Right lobe of liver (tissue), 4 donors: Measurements from ENCODE around the gene RAB2B.

Experiments
- POLR2A ChIP-seq: fragments of 450-650 bp; IDR thresholded peaks from one replicate; pipeline ENCODE4 v1.6.1; 2017; ENCODE audit warnings: antibody characterized with exemption, mild to moderate bottlenecking
- TF ChIP-seq, protein P1 (sequence below), 4 donors: fragments of 200-600 bp in 3 of 4; fragments of 450-650 bp in 1 of 4; IDR thresholded peaks; one replicate each; pipeline versions ENCODE4 v1.5.1 to v1.8.0; 2016 to 2022; ENCODE audit warnings: antibody characterized with exemption in 4 of 4, mild to moderate bottlenecking in 2 of 4
- donor health status: DM: no; HTN: no; CAD: no.
- donor health status: DM: no; HTN: no; CAD: no.
- donor health status: DM: no; HTN: yes; CAD: no.

DNA sequence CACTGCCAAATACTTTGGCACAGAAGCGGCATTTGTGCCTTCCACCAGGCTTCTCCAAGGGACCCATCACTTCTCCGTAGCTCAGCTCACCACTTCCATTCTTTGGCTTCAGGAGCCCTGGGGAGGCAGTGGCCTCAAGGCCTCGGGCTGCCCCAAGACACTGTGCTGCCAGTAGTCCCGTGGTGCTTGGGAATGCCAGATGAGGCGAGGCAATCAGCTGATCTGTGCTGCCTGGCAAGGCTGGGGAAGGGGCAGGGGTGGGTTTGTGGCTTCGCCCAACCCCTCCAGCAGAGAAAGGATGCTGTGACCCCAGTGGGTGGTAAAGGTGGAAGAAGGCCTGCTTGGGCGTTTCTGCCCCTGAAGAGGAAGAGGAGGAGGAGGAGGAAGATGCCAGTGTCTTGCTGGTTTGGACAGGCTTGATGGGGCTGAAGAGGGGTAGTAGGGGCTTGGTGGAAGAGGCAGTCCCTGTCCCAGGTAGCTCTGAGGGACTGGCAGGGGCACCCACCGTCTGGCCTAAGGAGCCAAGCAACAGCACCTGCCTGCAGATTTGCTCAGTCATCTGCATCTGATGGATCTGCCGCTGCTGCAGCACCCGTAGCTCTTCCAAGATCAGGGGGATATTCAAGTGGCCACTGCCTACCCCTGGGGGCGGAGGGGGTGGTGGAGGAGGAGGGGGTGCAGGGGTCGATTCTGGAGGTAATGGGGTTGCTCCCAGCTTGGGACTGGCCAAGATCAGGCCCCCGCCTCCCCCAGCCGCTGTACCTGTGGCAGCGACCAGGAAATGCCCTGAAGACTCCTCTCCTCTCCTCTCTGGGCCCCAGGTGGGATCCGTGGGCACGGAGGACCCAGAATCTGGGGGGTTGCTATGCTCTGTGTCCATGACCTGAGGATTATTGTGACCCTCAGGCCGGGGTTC is 48.1 kb upstream of the RAB2B start:
- TF ChIP-seq, protein P1, sequence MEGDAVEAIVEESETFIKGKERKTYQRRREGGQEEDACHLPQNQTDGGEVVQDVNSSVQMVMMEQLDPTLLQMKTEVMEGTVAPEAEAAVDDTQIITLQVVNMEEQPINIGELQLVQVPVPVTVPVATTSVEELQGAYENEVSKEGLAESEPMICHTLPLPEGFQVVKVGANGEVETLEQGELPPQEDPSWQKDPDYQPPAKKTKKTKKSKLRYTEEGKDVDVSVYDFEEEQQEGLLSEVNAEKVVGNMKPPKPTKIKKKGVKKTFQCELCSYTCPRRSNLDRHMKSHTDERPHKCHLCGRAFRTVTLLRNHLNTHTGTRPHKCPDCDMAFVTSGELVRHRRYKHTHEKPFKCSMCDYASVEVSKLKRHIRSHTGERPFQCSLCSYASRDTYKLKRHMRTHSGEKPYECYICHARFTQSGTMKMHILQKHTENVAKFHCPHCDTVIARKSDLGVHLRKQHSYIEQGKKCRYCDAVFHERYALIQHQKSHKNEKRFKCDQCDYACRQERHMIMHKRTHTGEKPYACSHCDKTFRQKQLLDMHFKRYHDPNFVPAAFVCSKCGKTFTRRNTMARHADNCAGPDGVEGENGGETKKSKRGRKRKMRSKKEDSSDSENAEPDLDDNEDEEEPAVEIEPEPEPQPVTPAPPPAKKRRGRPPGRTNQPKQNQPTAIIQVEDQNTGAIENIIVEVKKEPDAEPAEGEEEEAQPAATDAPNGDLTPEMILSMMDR (IDR thresholded peaks at IDR 0.05) = no peak
- TF ChIP-seq POLR2A = no peak
